GM19452 (cell line): ENCODE data around the gene ZRANB3.
"Not testable (repeated sequence)": the region's sequence is repeated elsewhere in the genome, so short reads cannot be mapped to it uniquely, and the experiment has no call there.

Experiments used
- ATAC-seq: cut with Tn5 transposase; IDR thresholded peaks from one replicate; pipeline ENCODE4 v1.9.1; 2021; ENCODE audit not compliant: unreplicated experiment

Gene ZRANB3

DNA sequence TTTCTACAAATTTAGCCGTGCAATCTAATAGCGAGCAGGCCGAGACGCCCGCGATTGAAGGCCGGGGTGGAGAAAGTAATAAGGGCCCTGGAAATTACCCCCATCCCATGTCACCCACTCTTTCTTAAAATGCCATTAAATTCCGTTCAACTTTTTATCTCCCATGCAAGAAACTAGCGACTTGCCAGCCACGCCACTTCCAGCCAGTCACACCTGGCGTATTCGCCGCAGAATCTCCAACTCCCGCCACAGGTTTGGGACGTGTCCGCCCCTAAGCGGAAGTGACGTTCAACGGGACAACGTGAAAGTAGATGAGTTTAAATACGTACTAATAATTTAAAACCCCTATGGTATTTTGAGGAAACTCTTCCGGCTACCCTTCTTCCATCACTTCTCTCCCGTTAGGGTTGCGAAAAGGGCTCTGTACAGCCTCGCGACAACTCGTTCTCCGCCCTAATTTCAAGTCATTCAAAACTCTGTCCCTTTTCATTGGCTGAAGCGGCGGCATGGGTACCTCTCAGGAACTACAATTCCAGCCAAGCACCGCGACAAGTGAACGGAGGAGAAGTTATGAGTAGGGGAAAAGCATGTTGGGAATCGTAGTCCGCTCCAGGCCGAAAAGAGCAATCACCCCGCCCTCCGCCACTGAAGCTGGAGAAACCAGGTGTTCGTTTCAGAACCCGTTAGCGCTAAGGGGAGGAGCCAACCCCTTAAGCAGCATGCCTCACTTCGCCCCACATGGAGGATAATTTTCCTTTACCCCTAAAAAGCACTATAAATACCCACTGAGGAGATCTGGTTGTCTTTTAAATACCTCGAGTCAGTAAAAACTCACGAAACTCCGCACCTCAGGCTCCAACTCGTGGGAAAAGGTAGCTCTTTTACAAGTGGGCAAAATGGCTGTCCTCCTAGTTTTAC is at the start of gene ZRANB3:
Gene ZRANB3 (minus strand): TSS at position 906 of the 918 bp plus-strand sequence.
- peak; percentile 70 for ATAC-seq

DNA sequence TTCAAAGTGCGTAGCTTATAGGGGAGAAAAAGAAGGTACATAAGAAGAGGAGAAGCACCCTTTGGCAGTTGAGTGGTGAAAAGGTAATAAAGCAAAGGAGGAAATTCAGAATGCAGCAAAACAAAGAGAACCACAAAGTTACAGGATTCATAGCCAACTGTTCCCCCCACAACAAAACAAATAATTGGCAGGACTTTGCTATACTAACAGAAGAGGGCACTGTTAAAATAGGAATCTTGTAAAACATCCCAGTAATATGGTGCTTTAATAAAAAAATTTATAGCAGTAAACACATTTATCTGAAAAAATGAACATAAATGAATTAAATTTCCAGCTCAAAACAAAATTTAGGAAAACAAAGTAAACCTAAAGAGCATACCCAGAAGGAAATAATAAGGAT is 42.6 kb upstream of the ZRANB3 start:
- ATAC-seq = no peak

DNA sequence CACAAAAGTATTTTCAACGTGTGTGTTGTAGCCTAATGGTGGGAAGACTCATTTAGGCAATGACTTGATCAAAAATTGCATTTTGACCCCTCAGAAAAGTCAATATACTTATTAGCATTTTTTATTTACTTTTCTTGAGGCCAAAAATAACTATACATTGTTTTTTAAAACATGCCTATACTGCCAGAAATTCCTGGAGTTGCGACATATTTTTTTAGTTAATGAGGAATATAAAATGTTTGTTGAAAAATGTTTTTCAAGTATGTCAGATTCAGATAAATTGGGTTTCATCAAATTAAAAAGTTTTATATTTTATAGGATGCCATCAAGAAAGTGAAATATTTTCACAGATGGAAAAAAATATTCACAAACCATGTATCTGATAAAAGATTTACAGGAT is 39.9 kb upstream of the ZRANB3 start:
- ATAC-seq = no peak

DNA sequence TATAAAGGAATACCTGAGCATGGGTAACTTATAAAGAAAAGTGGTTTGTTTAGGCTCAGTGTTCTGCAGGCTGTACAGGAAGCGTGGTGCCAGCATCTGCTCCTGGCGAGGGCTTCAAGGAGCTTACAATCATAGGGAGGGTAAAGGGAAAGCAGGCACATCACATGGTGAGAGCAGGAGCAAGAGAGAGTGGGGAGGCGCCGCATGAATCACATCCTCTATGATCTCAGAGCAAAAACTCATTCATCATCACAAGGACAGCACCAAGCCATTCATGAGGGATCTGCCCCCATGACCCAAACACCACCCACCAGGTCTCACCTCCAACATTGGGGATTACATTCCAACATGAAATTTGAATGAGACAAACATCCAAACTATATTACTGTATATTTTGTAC is 32.8 kb upstream of the ZRANB3 start:
- ATAC-seq = no peak

DNA sequence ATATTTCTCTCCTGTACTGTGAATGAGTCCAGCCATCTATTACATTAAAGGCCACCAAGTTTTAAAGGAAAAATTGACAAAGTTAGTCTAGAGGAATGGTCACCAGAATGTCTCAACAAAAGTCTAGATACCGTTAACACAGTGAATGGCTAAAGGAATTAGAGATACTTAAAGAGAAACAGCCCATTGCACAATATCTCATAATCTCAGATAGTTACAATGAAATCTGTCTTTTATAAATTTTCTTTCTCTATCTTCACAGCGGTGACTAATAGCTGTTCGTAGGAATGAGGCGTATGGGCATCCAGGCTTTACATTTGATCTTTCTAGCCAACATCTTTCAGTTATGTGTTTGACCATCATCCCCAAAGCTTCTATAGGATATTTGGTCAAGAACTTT is 30.9 kb upstream of the ZRANB3 start:
- no peak for ATAC-seq

DNA sequence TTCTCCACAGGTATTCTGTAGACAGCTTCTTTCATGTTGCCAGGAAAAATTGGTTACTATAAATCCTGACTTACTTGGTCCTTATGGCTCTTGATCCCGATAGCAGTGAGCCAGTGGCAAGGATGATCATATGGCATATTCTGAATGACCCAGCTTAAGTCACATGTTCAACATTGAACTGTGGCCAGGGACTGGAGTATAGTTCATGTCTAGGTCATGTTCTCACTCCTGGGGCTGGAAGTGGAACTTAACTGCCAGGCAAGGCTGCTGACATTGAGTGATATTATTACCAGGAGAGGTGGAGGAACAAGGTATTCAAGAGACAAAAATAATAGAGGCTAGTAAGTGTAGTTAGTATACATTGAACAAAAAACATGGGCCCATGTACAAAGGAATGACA is 26.5 kb upstream of the ZRANB3 start:
- no peak for ATAC-seq

DNA sequence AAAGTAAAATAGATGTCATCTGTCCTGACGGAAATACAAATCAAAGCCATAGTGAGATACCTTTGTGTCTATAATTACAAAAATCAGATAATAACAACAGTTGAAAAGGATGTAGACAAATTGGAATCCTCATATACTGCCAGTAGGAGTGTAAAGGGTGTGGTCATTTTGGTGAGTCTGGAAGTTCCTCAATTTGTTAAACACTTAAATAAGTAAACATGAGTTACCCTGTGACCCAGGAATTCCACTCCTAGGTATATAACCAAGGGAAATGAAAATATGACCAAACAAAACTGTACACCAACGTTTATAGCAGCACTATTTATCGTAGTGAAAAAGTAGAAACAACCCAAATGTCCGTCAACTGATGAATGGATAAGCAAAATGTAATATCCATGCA is 24.3 kb upstream of the ZRANB3 start:
- ATAC-seq = no peak

DNA sequence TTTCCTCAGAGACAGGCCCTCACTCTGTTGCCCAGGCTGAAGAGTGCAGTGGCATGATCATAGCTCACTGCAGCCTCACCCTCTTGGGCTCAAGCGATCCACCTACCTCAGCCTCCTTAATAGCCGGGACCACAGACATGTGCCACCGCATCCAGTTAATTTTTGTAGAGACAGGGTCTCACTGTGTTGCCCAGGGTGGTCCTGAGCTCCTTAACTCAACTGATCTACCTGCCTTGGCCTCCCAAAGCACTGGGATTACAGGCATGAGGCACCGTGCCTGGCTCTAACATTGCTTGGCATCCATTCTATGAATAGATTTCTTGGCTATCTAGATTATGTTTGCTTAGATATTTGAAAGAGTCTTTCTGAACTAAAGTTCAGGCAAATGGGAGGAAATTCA is 21.9 kb upstream of the ZRANB3 start:
- ATAC-seq = no peak

DNA sequence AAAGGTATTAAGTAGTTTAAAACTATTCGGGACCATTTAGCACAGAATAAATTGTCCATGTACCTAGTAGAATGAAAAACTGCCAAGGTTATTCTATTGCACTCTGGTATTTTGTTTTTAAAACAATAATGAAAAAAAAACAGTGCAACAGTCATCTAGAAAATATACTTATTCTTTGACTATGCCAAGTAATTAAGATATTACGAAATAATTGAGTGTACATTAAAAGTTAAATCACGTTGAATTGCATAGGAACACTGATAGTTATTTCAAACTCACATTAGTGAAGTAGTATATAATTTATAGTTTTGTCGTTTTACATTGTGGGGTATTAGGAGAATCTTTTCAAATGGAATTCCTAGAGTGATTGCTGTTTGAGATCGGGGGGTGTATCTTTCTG is 20.3 kb upstream of the ZRANB3 start:
- no peak for ATAC-seq

DNA sequence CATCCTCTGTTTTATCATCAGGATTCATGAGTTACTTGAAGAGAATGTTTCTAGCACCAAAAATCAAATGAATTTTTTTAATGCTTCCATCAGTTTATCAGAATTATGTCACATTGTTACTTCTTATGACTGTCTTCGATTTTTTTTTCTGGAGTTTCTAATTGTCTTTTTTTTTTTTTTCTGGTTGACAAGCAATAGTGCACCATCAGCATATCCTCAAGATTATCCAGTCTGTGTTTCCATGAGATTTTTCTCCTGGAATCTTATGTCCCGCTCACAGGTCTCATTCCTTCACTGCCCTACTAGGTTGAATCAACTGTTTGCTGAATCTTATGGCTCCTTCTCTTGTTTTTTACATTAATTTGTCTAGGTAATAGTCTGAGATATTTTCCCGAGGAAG is 16.3 kb upstream of the ZRANB3 start:
- ATAC-seq = no peak

DNA sequence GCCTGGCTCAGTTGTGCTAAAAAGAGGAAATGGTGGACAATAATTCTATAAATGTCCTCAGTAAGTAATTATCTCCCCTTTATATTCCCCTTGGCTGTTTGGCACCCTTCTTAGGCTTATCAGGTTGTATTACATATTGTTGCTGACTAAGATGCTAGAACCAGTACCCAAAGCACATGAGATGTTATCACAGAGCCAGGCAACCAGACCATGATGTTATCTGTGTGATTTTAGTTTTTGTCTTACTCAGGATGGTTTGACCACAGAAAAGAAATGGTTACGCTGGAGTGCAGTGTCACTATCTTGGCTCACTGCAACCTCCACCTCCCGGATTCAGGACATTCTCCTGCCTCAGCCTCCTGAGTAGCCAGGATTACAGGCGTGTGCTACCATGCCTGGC is 15.4 kb upstream of the ZRANB3 start:
- no peak for ATAC-seq

DNA sequence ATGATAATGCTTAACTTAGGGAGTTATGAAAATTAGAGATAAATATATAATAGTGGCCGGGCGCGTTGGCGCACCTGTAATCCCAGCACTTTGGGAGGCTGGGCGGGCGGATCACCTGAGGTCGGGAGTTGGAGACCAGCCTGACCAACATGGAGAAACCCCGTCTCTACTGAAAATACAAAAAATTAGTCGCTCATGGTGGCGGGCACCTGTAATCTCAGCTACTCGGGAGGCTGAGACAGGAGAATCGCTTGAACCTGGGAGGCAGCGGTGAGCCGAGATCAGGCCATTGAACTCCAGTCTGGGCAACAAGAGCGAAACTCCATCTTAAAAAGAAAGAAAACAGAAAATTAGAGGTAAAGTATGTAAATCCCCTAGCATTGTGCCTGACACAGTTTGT is 2.5 kb upstream of the ZRANB3 start:
- ATAC-seq = not testable (repeated sequence)

DNA sequence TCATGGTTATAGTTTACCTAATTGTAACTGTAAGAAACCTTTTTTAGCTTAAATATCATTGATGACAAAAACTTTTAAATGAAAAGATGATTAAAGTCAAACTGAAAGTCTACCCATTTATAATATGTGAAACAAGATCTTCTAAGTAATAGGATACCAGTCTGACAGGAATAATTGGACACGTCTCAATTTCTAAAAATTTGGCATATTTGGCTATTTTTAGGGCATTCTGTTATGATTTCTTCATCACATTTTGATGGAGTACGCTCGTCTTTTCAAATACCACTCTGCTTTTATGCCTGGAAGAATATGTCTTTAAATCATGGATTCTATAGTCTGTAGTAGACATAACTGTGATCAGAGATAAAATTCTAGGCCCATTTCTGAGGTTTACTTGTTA is 1.6 kb upstream of the ZRANB3 start:
- ATAC-seq = no peak

DNA sequence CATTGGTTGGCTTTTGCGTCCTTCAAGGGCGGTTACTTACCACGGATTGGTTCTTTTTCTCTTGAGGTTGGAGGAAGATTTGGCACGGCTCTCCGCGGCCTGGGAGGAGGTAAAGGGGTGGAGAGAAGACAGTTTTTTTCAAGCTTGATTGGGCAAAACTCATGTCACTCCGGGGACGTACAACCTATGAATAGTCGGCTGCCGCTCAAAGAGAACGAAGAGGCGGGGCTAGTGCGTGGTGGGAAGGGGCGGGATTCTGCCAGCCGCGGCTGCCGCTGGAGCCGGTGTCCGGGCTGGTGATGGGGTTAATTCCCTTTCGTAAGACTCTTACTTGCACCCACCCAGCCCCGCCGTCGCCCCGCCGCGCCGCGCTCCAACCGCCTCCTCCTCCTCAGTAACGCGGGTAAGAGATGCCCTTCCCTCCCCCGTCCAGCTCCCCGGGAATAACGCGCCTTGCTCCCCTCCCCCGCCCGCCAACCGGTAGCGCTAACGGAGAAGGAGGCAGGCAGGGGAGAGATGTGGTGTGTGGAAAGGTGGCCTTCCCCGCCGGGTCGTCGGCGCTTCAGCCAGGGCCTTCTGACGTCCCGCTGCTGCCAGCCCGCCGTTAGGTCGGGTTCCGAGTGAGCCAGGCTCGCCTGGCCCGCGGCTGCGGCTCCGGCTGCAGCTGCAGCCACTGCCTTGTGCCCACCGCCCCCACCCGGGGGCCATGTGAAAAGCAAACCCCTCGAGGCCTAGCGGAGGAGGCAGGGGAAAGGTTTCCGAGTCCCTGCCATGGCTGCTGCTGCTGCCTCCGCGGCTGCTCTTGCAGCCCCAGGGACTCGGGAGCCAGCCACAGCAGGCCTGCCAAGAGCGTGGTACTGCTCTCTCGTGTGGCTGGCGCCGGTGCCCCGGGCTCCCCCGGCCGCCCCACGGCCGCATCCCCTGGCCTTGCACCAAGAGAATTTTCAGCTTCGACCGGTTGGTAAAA is 496 bp upstream of the ZRANB3 start, which contains the start of gene R3HDM1:
Gene R3HDM1 (plus strand): TSS at position 254 of the 967 bp plus-strand sequence. CDS start 73,362 bp downstream, outside the sequence.
- peak; percentile 76 for ATAC-seq

DNA sequence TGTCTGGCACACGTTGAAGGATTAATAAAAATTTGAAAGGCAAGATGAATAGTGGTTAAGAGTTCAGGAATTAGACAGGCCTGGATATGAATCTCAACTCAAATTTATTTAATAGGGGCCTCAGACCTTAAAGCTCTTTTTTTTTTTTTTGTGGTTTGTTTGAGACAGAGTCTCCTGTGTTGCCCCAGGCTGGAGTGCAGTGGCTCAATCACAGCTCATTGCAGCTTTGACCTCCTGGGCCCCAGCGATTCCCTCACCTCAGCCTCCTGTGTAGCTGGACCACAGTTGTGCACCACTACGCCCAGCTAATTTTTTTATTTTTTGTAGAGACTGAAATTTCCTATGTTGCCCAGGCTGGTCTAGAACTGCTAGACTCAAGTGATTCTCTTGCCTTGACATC is 3.0 kb downstream of the ZRANB3 start:
- ATAC-seq = no peak

DNA sequence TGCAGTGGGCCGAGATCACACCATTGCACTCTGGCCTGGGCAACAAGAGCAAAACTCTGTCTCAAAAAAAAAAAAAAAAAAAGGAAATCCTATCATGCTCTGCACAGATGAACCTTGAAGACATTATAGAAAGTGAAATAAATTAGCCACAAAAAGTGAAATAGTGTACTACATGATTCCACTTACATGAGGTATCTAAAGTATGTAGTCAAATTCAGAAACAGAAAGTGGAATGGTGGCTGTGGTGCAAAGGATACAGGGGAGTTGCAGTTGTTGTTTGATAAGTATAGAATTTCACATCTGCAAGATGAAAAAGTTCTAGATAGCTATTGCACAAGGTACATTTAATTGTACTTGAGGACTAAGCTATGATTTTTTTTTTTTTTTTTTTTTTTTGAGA is 5.2 kb downstream of the ZRANB3 start:
- no peak for ATAC-seq

DNA sequence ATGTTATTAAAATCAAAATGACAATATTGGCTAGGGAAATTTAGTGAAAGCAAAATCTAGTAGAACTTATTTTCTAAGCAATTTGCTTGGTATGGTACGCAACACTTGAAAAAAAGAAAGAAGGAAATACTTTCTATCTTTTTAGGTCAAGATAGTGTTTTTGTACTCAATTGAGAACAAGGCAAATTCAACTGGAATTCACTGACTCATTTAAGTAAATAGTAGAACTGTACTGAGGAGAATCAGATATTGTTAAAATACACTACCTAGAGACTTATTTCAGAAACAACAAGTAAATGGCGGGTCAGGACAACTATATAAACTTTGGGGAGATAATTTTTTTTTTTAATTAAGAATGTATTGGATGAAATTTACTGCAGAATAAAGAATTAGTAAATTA is 18.9 kb downstream of the ZRANB3 start:
- no peak for ATAC-seq

DNA sequence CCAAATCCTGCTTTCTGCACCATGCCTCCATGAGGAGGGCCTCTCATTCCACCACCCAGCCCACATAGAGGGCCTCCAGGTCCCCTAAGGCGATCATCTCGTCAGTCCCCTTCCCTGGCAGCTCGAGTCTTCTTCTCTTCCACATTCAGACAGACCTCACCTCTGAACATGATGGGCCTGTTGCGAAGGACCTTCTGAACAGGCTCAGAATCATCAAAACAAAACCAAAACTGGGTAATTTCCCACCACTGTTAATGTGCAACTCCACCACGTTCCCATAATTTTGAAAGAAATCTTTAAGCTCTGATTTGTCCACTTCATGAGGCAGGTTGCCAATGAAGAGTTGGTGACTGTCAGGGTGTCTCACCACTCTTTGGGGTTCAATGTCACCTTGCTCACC is 20.4 kb downstream of the ZRANB3 start:
- no peak for ATAC-seq

DNA sequence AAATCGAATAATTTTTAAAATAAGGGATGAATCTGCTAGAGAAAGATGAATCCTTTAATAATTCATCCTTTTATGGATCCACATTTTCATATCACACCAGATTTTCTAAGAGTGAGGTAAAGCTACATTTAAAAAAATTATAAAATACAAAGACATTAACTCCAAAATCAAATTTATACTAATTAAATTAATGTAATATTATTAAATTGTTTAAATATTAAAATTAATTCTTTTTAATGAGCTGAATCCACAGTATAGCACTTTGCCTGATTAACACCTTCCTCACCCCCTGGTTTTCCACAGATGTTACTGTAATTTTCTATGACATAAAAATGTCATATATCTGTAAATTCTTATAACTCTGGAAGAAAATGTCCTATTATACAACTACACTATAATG is 26.2 kb downstream of the ZRANB3 start:
- ATAC-seq = no peak

DNA sequence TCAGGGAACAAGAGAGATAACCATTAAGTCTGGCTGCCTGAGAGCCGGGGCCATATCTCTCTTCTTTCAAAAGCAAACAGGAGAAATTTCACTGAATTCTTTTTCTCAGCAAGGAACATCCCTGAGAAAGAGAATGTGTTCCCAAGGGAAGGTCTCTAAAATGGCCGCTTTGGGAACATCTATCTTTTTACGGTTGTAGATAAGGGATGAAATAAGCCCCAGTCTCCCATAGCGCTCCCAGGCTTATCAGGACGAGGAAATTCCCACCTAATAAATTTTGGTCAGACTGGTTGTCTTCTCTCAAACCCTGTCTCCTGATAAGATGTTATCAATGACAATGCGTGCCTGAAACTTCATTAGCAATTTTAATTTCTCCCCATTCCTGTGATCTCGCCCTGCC is 32.4 kb downstream of the ZRANB3 start:
- not testable (repeated sequence) for ATAC-seq

DNA sequence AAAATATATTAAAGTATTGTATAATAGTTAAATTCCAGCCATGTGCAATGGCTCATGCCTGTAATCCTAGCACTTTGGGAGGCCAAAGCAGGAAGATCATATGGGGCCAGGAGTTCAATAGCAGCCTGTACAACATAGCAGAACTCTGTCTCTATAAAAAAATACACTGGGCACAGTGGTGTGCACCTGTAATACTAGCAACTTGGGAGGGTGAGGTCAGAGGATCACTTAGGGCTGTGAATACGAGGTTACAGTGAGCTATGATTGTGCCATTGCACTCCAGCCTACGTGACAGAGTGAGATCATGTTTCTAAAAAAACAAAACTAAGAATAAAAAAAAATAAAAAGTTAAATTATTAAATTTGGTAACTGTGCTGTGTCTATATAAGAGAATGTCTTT is 36.1 kb downstream of the ZRANB3 start:
- no peak for ATAC-seq

DNA sequence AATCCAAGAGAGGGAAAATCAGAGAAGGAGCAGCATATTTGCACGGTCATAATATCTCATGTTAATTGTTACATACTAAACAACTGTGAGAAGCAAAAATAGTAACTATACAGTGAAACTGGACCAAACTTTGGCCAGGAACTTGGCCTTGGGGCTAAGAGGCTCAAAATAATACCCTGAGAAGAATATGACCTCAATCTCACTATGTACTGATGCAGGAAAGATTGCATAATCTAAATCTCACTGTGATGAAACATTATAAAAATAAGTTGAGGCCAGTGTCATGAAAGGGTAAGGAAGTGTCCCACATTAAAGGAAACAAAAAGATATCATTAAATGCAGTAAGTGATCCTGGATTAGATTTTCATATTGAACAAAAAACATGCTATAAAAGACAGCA is 36.5 kb downstream of the ZRANB3 start:
- ATAC-seq = no peak
